GM18868 (cell line): ENCODE measurements around the gene ARRDC4.

Experiments used
- ATAC-seq: cut with Tn5 transposase; IDR thresholded peaks from one replicate; pipeline ENCODE4 v1.9.1; 2021; ENCODE audit warnings: mild to moderate bottlenecking, moderate library complexity; ENCODE audit not compliant: unreplicated experiment

Gene ARRDC4

GRCh38 chr15:97995881-97996603 lies 35.5 kb downstream of the ARRDC4 start:
- ATAC-seq = no peak

- no peak for ATAC-seq
Measured at GRCh38 chr15:97998307-97999071, 38.0 kb downstream of the ARRDC4 start.

GRCh38 chr15:98000249-98001203 lies 40.0 kb downstream of the ARRDC4 start:
- ATAC-seq = no peak

- ATAC-seq = no peak
Measured at GRCh38 chr15:98001663-98002194, 41.2 kb downstream of the ARRDC4 start.

GRCh38 chr15:98002419-98002818 lies 41.9 kb downstream of the ARRDC4 start:
- ATAC-seq = no peak

GRCh38 chr15:98002866-98003265 lies 42.4 kb downstream of the ARRDC4 start:
- no peak for ATAC-seq

GRCh38 chr15:98003518-98003917 lies 43.0 kb downstream of the ARRDC4 start:
- no peak for ATAC-seq

- ATAC-seq = no peak
Measured at GRCh38 chr15:98003996-98004395, 43.5 kb downstream of the ARRDC4 start.

- ATAC-seq = no peak
Measured at GRCh38 chr15:98005659-98006058, 45.2 kb downstream of the ARRDC4 start.

GRCh38 chr15:98009169-98009568 lies 48.7 kb downstream of the ARRDC4 start:
- ATAC-seq = no peak

GRCh38 chr15:98009971-98010370 lies 49.5 kb downstream of the ARRDC4 start:
- ATAC-seq = no peak

GRCh38 chr15:98012354-98012753 lies 51.9 kb downstream of the ARRDC4 start:
- no peak for ATAC-seq

- no peak for ATAC-seq
Measured at GRCh38 chr15:98013631-98014030, 53.1 kb downstream of the ARRDC4 start.

- no peak for ATAC-seq
Measured at GRCh38 chr15:98017150-98017964, 56.9 kb downstream of the ARRDC4 start.

GRCh38 chr15:98018761-98019351 lies 58.4 kb downstream of the ARRDC4 start:
- no peak for ATAC-seq
